ENCODE data around the gene SORCS2. TPM values are rescaled to one million over a fixed set of nuclear protein-coding genes. Genes with fewer than 3 reads are reported as not detected.

The SORCS2 gene
- polyA plus RNA-seq, 1 of the 3 experiments (the other 2 are of a cell fraction): 1.6 TPM

GRCh38 chr4:7436256-7436655 lies 243.9 kb downstream of the SORCS2 start:
- no peak overlapping the region for H2AFZ ChIP-seq (ENCODE audit: low read depth)
- no peak for DNase-seq
- TF ChIP-seq TEAD4 (IDR thresholded peaks at IDR 0.05; ENCODE audit: borderline replicate concordance, insufficient read depth) (no peak), SMC3 (IDR thresholded peaks at IDR 0.05; ENCODE audit: low read depth, low read length) (no peak), MXI1 (IDR thresholded peaks at IDR 0.05; ENCODE audit: low read depth, low read length) (no peak)
- H3K9me3 ChIP-seq: no peaks in the 10 kb centered on the region
- no peak overlapping the region for H3K4me3 ChIP-seq (ENCODE audit: low read depth in 2 of 2, low read length in 1 of 2)
- no peaks in the 10 kb centered on the region for H3K4me1 ChIP-seq (ENCODE audit: control insufficient read depth in 1 of 2, insufficient read depth in 2 of 2, low read depth in 1 of 2, low read length in 1 of 2)
- H3K4me2 ChIP-seq: no peak overlapping the region
- H3K79me2 ChIP-seq (ENCODE audit: insufficient read depth): no peaks in the 10 kb centered on the region
- CTCF ChIA-PET: no interaction called here
- 73% methylated on average over 6 of the region's 13 CpGs for WGBS (ENCODE audit: low lambda C conversion rate)
- no peaks in the 10 kb centered on the region for H3K36me3 ChIP-seq (replicated peaks in 1 of 2; ENCODE audit: control insufficient read depth in 1 of 2, insufficient read depth in 2 of 2, low read length in 1 of 2)
- H3K9me2 ChIP-seq: no peaks in the 10 kb centered on the region
- no peak overlapping the region for H3K27ac ChIP-seq (ENCODE audit: low read depth in 2 of 2, low read length in 1 of 2)
- POLR2A ChIA-PET: no interaction called here
- H3K27me3 ChIP-seq (ENCODE audit: insufficient read depth): no peaks in the 10 kb centered on the region
- H3K9ac ChIP-seq: no peak overlapping the region
- H4K20me1 ChIP-seq (ENCODE audit: insufficient read depth): no peaks in the 10 kb centered on the region
- no peaks in the 10 kb centered on the region for H3F3A ChIP-seq (replicated peaks; ENCODE audit: insufficient read depth)

- Histone ChIP-seq H3K9me3 (no peaks in the 10 kb centered on the region), H3K4me1 (ENCODE audit: control insufficient read depth in 1 of 2, insufficient read depth in 2 of 2, low read depth in 1 of 2, low read length in 1 of 2) (no peaks in the 10 kb centered on the region), H3K79me2 (ENCODE audit: insufficient read depth) (no peaks in the 10 kb centered on the region), H2AFZ (ENCODE audit: low read depth) (no peak overlapping the region), H4K20me1 (ENCODE audit: insufficient read depth) (no peaks in the 10 kb centered on the region), H3F3A (replicated peaks; ENCODE audit: insufficient read depth) (no peaks in the 10 kb centered on the region), H3K4me3 (ENCODE audit: low read depth in 2 of 2, low read length in 1 of 2) (no peak overlapping the region), H3K27ac (ENCODE audit: low read depth in 2 of 2, low read length in 1 of 2) (no peak overlapping the region), H3K36me3 (replicated peaks in 1 of 2; ENCODE audit: control insufficient read depth in 1 of 2, insufficient read depth in 2 of 2, low read length in 1 of 2) (no peaks in the 10 kb centered on the region), H3K9ac (no peak overlapping the region), H3K4me2 (no peak overlapping the region), H3K27me3 (ENCODE audit: insufficient read depth) (no peaks in the 10 kb centered on the region), H3K9me2 (no peaks in the 10 kb centered on the region)
- DNase-seq: no peak
- CTCF ChIA-PET: interaction anchor here (0.7 kb wide), 1 partner anchor 279 kb away, joined by 3 read pairs; no protein-coding TSS in a partner anchor
- no peak for TF ChIP-seq MEF2A (IDR thresholded peaks at IDR 0.05; ENCODE audit: borderline replicate concordance, low read depth)
- TF ChIP-seq NRF1 (IDR thresholded peaks at IDR 0.05; ENCODE audit: low read depth, low read length): no peak
- TF ChIP-seq POLR2AphosphoS5 (IDR thresholded peaks at IDR 0.05; ENCODE audit: low read depth, low read length): no peak
- TF ChIP-seq FOSL2 (IDR thresholded peaks at IDR 0.05; ENCODE audit: borderline replicate concordance, low read depth): no peak
- no peak for TF ChIP-seq RCOR1 (IDR thresholded peaks at IDR 0.05; ENCODE audit: low read length)
- TF ChIP-seq ZBTB33 (IDR thresholded peaks at IDR 0.05; ENCODE audit: borderline replicate concordance, low read depth): no peak
- no peak for TF ChIP-seq ELF1 (IDR thresholded peaks at IDR 0.05)
- no peak for TF ChIP-seq RAD21 (IDR thresholded peaks at IDR 0.05; ENCODE audit: low read length)
- no peak for TF ChIP-seq GABPA (IDR thresholded peaks at IDR 0.05; ENCODE audit: low read depth)
- TF ChIP-seq EP300 (IDR thresholded peaks at IDR 0.05; ENCODE audit: borderline replicate concordance in 1 of 2, low read depth in 1 of 2, low read length in 1 of 2): no peak
- TF ChIP-seq MAX (IDR thresholded peaks at IDR 0.05; ENCODE audit: low read depth): no peak
- TF ChIP-seq YY1 (IDR thresholded peaks at IDR 0.05; ENCODE audit: low read depth): no peak
- no peak for TF ChIP-seq FOXJ3 (CRISPR knock-in tag; IDR thresholded peaks at IDR 0.05)
- TF ChIP-seq JUND (IDR thresholded peaks at IDR 0.05): no peak
- TF ChIP-seq FOXM1 (IDR thresholded peaks at IDR 0.05; ENCODE audit: low read depth): no peak
- TF ChIP-seq USF1 (IDR thresholded peaks at IDR 0.05; ENCODE audit: borderline replicate concordance, low read depth): no peak
- TF ChIP-seq SMC3 (IDR thresholded peaks at IDR 0.05; ENCODE audit: low read depth, low read length): no peak
- TF ChIP-seq PBX3 (IDR thresholded peaks at IDR 0.05): no peak
- no peak for TF ChIP-seq REST (IDR thresholded peaks at IDR 0.05; ENCODE audit: low read depth, low read length)
- WGBS (ENCODE audit: low lambda C conversion rate): 42% methylated on average over 2 of the region's 2 CpGs
- POLR2A ChIA-PET: no interaction called here
Measured at GRCh38 chr4:7439699-7440098, 247.4 kb downstream of the SORCS2 start.

Data from SK-N-SH (cell line).